Thymus (tissue), 11 donors: ENCODE data around the gene TUBB3. TPM values are rescaled to one million over a fixed set of nuclear protein-coding genes. Genes with fewer than 3 reads are reported as not detected.
"Not testable (repeated sequence)": the region's sequence is repeated elsewhere in the genome, so short reads cannot be mapped to it uniquely, and the experiment has no call there.

Experiments used
- DNase-seq, 9 donors: peaks; one replicate each; pipeline ENCODE4 v3.0.0-alpha.2; 2013; ENCODE audit warnings: low spot score in 9 of 9, low read depth in 6 of 9, missing footprints in 1 of 9
- H3K27ac ChIP-seq, 2 donors: one replicate each; pipeline ENCODE4 v1.5.1; 2013; ENCODE audit warnings: control low read depth in 1 of 2, low read depth in 1 of 2, low read length in 1 of 2, mild to moderate bottlenecking in 1 of 2, moderate library complexity in 1 of 2
- H3K27me3 ChIP-seq, 2 donors: one replicate each; pipeline ENCODE4 v1.5.1; 2013; ENCODE audit warnings: low read length in 1 of 2; ENCODE audit not compliant: control insufficient read depth in 2 of 2, insufficient read depth in 1 of 2
- H3K36me3 ChIP-seq, 2 donors: one replicate each; pipeline ENCODE4 v1.5.1; 2013; ENCODE audit warnings: low read length in 1 of 2, mild to moderate bottlenecking in 1 of 2, moderate library complexity in 1 of 2; ENCODE audit not compliant: control insufficient read depth in 2 of 2, insufficient read depth in 2 of 2
- H3K4me1 ChIP-seq, 2 donors: one replicate each; pipeline ENCODE4 v1.5.1; 2013; ENCODE audit warnings: low read length in 2 of 2; ENCODE audit not compliant: control insufficient read depth in 2 of 2, insufficient read depth in 2 of 2
- H3K4me3 ChIP-seq, 2 donors: one replicate each; pipeline ENCODE4 v1.5.1; 2013; ENCODE audit warnings: low read length in 2 of 2, control low read depth in 1 of 2, mild to moderate bottlenecking in 1 of 2
- H3K9me3 ChIP-seq, 2 donors: one replicate each; pipeline ENCODE4 v1.5.1; 2013; ENCODE audit warnings: low read length in 1 of 2, mild to moderate bottlenecking in 1 of 2; ENCODE audit not compliant: control insufficient read depth in 2 of 2, insufficient read depth in 1 of 2
- WGBS: extraction: QIAGEN DNeasy Blood & Tissue Kit; methylation state at CpG from one replicate; pipeline ENCODE4 v1.1.7; 2013; 5-methylcytosine and 5-hydroxymethylcytosine counted together
- polyA plus RNA-seq: library from polyadenylated mRNA; stranded (reverse); fragments of 200-250 nt; gene quantifications from one replicate; pipeline ENCODE4 v1.2.3, GENCODE V29; 2013
- total RNA-seq: library from RNA; stranded (reverse); fragments of 120-200 nt; gene quantifications from one replicate; pipeline ENCODE4 v1.2.4, GENCODE V29; 2013
- donor health status: healthy.

Gene TUBB3
- total and polyA plus RNA-seq, 2 donors: 3.4 to 10.6 TPM

- no peak for DNase-seq
- Histone ChIP-seq H3K27me3 (peaks cover 0 to 11% of the 10 kb centered on the region in 2 donors), H3K27ac (no peak overlapping the region), H3K4me3 (no peak overlapping the region), H3K4me1 (no peaks in the 10 kb centered on the region), H3K36me3 (no peaks in the 10 kb centered on the region), H3K9me3 (no peaks in the 10 kb centered on the region)
- WGBS: 97% methylated on average over 61 of the region's 61 CpGs
Measured at GRCh38 chr16:89934611-89935553, 11.7 kb downstream of the TUBB3 start.

GRCh38 chr16:89935620-89936019, 12.5 kb downstream of the TUBB3 start:
- DNase-seq: not testable (repeated sequence)
- 95% methylated on average over 26 of the region's 27 CpGs for WGBS
- H3K27me3 ChIP-seq: peaks cover 0 to 11% of the 10 kb centered on the region in 2 donors

GRCh38 chr16:89936034-89936433, 12.9 kb downstream of the TUBB3 start:
- Histone ChIP-seq H3K36me3 (no peaks in the 10 kb centered on the region), H3K4me3 (no peak overlapping the region)
- WGBS: 87% methylated on average over 13 of the region's 13 CpGs

More at GRCh38 chr16:89935620-89936019, 12.5 kb downstream of the TUBB3 start:
- H3K9me3 ChIP-seq, H3K27ac ChIP-seq, H3K36me3 ChIP-seq, H3K4me1 ChIP-seq, H3K4me3 ChIP-seq: not testable (repeated sequence)

GRCh38 chr16:89936508-89936907, 13.4 kb downstream of the TUBB3 start:
- Histone ChIP-seq H3K27me3 (peaks cover 0 to 13% of the 10 kb centered on the region in 2 donors), H3K4me3 (no peak overlapping the region), H3K9me3 (no peaks in the 10 kb centered on the region), H3K36me3 (no peaks in the 10 kb centered on the region), H3K27ac (no peak overlapping the region), H3K4me1 (no peaks in the 10 kb centered on the region)
- 96% methylated on average over 14 of the region's 14 CpGs for WGBS
- DNase-seq: no peak

More at GRCh38 chr16:89936034-89936433, 12.9 kb downstream of the TUBB3 start:
- Histone ChIP-seq H3K4me1 (no peaks in the 10 kb centered on the region), H3K27me3 (peaks cover 0 to 13% of the 10 kb centered on the region in 2 donors), H3K9me3 (no peaks in the 10 kb centered on the region), H3K27ac (no peak overlapping the region)
- DNase-seq: no peak

- H3K36me3 ChIP-seq: no peaks in the 10 kb centered on the region
- WGBS: 96% methylated on average over 20 of the region's 20 CpGs
- H3K27ac ChIP-seq: no peak overlapping the region
- H3K9me3 ChIP-seq: no peaks in the 10 kb centered on the region
- H3K4me3 ChIP-seq: no peak overlapping the region
- H3K27me3 ChIP-seq: peaks cover 0 to 13% of the 10 kb centered on the region in 2 donors
- no peaks in the 10 kb centered on the region for H3K4me1 ChIP-seq
- no peak for DNase-seq
Measured at GRCh38 chr16:89936981-89937380, 13.8 kb downstream of the TUBB3 start.

GRCh38 chr16:89938175-89938885, 15.2 kb downstream of the TUBB3 start:
- no peak overlapping the region for H3K4me3 ChIP-seq
- 89% methylated on average over 21 of the region's 21 CpGs for WGBS
- no peaks in the 10 kb centered on the region for H3K9me3 ChIP-seq
- DNase-seq: no peak
- peaks cover 0 to 16% of the 10 kb centered on the region in 2 donors for H3K27me3 ChIP-seq
- H3K4me1 ChIP-seq: no peaks in the 10 kb centered on the region
- H3K27ac ChIP-seq: no peak overlapping the region
- H3K36me3 ChIP-seq: no peaks in the 10 kb centered on the region

- DNase-seq: no peak
- Histone ChIP-seq H3K9me3 (peaks cover 10 to 18% of the 10 kb centered on the region in 2 donors), H3K27ac (no peak overlapping the region), H3K4me1 (peaks cover 6 to 16% of the 10 kb centered on the region in 2 donors), H3K27me3 (peaks cover 26 to 54% of the 10 kb centered on the region in 2 donors), H3K36me3 (no peaks in the 10 kb centered on the region), H3K4me3 (no peak overlapping the region)
- whole genome bisulfite sequencing: 78% methylated on average over 5 of the region's 5 CpGs
Measured at GRCh38 chr16:89944773-89945172, 21.6 kb downstream of the TUBB3 start.

- H3K4me1 ChIP-seq: peaks cover 6 to 16% of the 10 kb centered on the region in 2 donors
- WGBS: 65% methylated on average over 7 of the region's 7 CpGs
- peaks cover 10 to 18% of the 10 kb centered on the region in 2 donors for H3K9me3 ChIP-seq
- H3K4me3 ChIP-seq: no peak overlapping the region
- no peak for DNase-seq
- no peak overlapping the region for H3K27ac ChIP-seq
- H3K27me3 ChIP-seq: peaks cover 29 to 63% of the 10 kb centered on the region in 2 donors
- no peaks in the 10 kb centered on the region for H3K36me3 ChIP-seq
Measured at GRCh38 chr16:89945654-89946053, 22.5 kb downstream of the TUBB3 start.

GRCh38 chr16:89946515-89946914, 23.4 kb downstream of the TUBB3 start:
- Histone ChIP-seq H3K4me1 (peaks cover 6 to 16% of the 10 kb centered on the region in 2 donors), H3K27me3 (peaks cover 29 to 65% of the 10 kb centered on the region in 2 donors), H3K4me3 (no peak overlapping the region), H3K9me3 (peaks cover 10 to 18% of the 10 kb centered on the region in 2 donors), H3K36me3 (no peaks in the 10 kb centered on the region), H3K27ac (no peak overlapping the region)
- WGBS: 90% methylated on average over 5 of the region's 5 CpGs
- no peak for DNase-seq
